BJ (cell line): ENCODE data around the gene COA8. TPM values are rescaled to one million over a fixed set of nuclear protein-coding genes. Genes with fewer than 3 reads are reported as not detected.

ENCODE experiments used
- CTCF ChIA-PET: fragments of 350-600 bp; formaldehyde crosslinking; extraction: SDS; loops from one replicate; lab custom pipeline; 2021; ENCODE audit warnings: antibody characterized with exemption, inconsistent platforms; lab: Yijun Ruan, JAX
- POLR2A ChIA-PET: fragments of 300-600 bp; sonication (Branson Sonifier 250); formaldehyde crosslinking; extraction: SDS; loops from one replicate; lab custom pipeline; 2021; ENCODE audit warnings: antibody characterized with exemption; lab: Charles Lee
- DNase-seq: peaks from one replicate; pipeline ENCODE4 v3.0.0-alpha.2; 2011; ENCODE audit warnings: low read depth
- H3K27me3 ChIP-seq: 2 replicates; pipeline ENCODE4 v1.6.0; 2011; ENCODE audit warnings: low read length; ENCODE audit not compliant: control insufficient read depth, insufficient read depth
- H3K36me3 ChIP-seq: 2 replicates; pipeline ENCODE4 v1.5.1; 2011; ENCODE audit warnings: low read length; ENCODE audit not compliant: control insufficient read depth, insufficient read depth
- H3K4me3 ChIP-seq: 2 replicates; pipeline ENCODE4 v1.5.1; 2011; ENCODE audit warnings: low read depth, mild to moderate bottlenecking, control low read depth, low read length
- CTCF ChIP-seq: IDR thresholded peaks from 2 replicates; pipeline ENCODE4 v1.5.1; 2011; ENCODE audit warnings: low read depth, mild to moderate bottlenecking, control low read depth, inconsistent platforms, low read length, moderate library complexity; ENCODE audit not compliant: insufficient read depth
- polyA plus RNA-seq: library from polyadenylated mRNA; depleted of rRNA; stranded (reverse); fragments of >200 nt; gene quantifications from 2 replicates; pipeline ENCODE4 v1.2.3, GENCODE V29; 2011

Gene COA8
- polyA plus RNA-seq, 1 experiment = 16.9 TPM

- no peak for DNase-seq
- POLR2A ChIA-PET = no interaction called here
- CTCF ChIA-PET = interaction anchor here (0.7 kb wide), 1 partner anchor 36 kb away, joined by 4 read pairs; no protein-coding TSS in a partner anchor
These were observed 66.9 kb downstream of the COA8 start for GRCh38 chr14:103629503-103630121.

GRCh38 chr14:103630364-103631108 is 67.8 kb downstream of the COA8 start:
- Histone ChIP-seq H3K36me3 (no peaks in the 10 kb centered on the region), H3K4me3 (peak overlapping the region; percentile 89), H3K27me3 (no peaks in the 10 kb centered on the region)
- TF ChIP-seq CTCF = no peak
- ChIA-PET POLR2A (no interaction called here), CTCF (interaction anchor here (0.7 kb wide), 2 partner anchors 35 to 75 kb away, joined by 3 to 4 read pairs; no protein-coding TSS in a partner anchor)
- no peak for DNase-seq

More at GRCh38 chr14:103629503-103630121, 66.9 kb downstream of the COA8 start:
- no peaks in the 10 kb centered on the region for H3K27me3 ChIP-seq
- no peak for TF ChIP-seq CTCF
- H3K4me3 ChIP-seq = peak overlapping the region; percentile 89
- H3K36me3 ChIP-seq = no peaks in the 10 kb centered on the region

GRCh38 chr14:103633391-103633790 is 70.6 kb downstream of the COA8 start:
- no peak for DNase-seq
- Histone ChIP-seq H3K27me3 (no peaks in the 10 kb centered on the region), H3K36me3 (no peaks in the 10 kb centered on the region), H3K4me3 (no peak overlapping the region)
- no peak for TF ChIP-seq CTCF
- POLR2A ChIA-PET = no interaction called here
- CTCF ChIA-PET = no interaction called here

GRCh38 chr14:103634156-103634555 is 71.4 kb downstream of the COA8 start:
- POLR2A ChIA-PET = no interaction called here

More at GRCh38 chr14:103634156-103634555, 71.4 kb downstream of the COA8 start:
- CTCF ChIA-PET = no interaction called here
- no peaks in the 10 kb centered on the region for H3K27me3 ChIP-seq
- no peak for DNase-seq
- no peaks in the 10 kb centered on the region for H3K36me3 ChIP-seq
- H3K4me3 ChIP-seq = no peak overlapping the region
- no peak for TF ChIP-seq CTCF
